Stimulated activated CD8-positive, alpha-beta memory T cell treated with anti-CD3 and anti-CD28 coated beads, Interleukin-15, amount 100 ng/mL, for 24 hours (primary cell): ENCODE data around the gene OSBPL9.
"Not testable (repeated sequence)": the region's sequence is repeated elsewhere in the genome, so short reads cannot be mapped to it uniquely, and the experiment has no call there.

ENCODE experiments used
- DNase-seq: peaks from one replicate; pipeline ENCODE4 v3.0.0-alpha.2; 2020; ENCODE audit warnings: low read depth

Gene OSBPL9

DNA sequence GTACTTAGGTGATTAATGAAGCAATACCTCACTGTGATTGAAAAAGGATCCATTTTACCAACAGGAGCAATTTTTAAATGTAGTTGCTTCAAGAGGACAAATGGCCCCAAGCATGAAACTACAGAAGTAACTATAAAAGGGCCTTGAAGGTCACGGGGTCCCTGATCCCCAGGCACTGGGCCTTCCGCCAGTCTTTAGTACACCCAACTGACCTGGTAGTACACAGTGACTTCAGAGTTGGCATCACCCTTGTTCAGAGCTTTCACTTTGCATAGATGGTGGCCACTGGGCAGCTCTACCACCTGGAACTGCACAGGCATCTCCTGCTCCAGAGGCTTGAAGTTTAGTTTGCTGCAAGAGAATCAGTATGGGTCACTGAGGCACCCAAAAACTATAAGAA lies 177.4 kb downstream of the OSBPL9 start:
- DNase-seq: no peak

DNA sequence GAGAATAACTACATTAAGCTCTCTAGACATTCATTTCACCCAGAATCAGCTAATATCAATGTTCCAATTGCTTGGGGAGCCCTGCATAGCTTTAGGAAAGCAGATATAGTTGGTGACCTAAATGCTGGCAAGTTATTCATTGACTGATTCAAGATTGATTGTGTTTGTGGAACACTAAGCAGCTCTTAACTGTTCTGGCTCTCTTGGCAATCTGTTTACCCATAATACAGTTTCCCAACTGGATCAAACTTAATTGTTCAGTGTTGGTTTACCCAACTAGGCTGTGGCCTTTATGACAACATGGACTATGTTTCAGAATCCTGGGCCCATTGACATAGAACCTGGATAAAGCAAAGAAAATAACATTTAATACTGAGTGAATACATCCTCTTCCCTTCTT lies 178.0 kb downstream of the OSBPL9 start:
- no peak for DNase-seq

DNA sequence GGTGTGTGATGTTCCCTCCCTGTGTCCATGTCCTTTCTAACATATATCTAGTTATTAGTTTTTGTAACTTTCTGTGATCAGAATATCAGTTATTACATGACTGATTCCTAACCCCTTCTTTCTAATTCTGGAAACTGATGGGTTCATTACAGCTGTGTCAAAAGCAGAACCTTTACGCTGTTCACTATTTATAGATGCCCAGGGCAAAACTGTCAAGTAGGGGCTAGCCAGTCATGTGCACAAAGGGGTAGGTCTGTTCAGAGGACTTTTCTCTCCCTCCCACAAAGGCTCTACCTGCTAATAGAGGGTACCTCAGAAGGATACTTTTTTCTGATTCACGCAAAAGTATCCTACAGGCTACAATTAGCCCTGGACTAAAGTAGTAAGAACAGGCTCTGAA lies 182.5 kb downstream of the OSBPL9 start:
- DNase-seq: no peak

DNA sequence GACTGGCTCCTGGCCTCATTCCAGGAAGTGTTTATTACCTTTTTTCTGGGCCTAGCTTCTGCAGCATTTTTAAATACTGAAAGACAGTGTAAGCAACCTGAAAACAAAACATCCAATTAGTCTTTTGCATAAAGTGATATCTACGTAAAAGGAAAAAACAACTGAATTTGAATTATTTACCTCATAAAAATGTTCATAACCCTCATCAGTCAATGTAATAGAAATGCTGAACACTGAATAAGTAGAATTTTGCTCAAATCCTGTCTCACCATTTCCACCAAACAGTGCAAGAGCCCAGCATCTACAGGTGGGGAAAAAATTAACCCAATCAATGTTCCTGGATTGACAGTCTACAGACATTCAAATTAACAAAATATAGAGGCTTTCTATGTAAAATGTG lies 197.6 kb downstream of the OSBPL9 start:
- DNase-seq: no peak

GRCh38 chr1:51818487-51818886 lies 201.6 kb downstream of the OSBPL9 start:
- DNase-seq: no peak

GRCh38 chr1:51819021-51819420 lies 202.1 kb downstream of the OSBPL9 start:
- DNase-seq: not testable (repeated sequence)

DNA sequence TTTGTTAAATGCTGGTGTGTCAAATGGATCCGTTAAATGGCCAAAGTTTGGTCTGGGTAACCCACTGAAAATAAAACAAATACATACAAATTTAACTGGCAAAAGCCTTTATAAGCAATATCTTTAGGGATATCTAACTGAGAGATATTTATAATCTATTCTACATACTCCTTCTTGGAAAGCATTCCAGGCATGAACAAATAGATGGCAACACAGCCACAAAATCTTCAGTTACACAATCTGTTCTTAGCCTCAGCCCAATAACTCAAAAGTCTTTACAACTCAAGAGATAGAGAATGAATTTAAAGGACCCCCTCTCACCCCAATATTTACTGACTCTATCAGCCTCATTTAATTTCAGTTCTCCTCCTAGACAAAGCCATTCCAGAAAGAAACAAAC lies 202.9 kb downstream of the OSBPL9 start:
- no peak for DNase-seq

DNA sequence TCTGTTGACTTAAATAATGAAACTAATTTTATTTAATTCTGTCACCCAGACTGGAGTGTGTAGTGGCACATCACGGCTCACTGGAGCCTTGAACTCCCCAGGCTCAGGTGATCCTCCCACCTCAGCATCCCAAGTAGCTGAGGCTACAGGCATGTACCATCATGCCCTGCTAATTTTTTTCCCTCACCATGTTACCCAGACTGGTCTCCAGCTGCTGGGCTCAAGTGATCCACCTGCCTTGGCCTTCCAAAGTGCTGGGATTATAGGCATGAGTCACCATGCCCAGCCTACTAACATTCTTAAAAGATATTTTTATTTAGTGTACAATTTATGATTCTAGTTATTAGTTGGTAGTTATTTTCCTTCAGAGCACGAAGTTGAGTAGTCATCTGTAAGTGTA lies 212.2 kb downstream of the OSBPL9 start:
- DNase-seq: no peak

DNA sequence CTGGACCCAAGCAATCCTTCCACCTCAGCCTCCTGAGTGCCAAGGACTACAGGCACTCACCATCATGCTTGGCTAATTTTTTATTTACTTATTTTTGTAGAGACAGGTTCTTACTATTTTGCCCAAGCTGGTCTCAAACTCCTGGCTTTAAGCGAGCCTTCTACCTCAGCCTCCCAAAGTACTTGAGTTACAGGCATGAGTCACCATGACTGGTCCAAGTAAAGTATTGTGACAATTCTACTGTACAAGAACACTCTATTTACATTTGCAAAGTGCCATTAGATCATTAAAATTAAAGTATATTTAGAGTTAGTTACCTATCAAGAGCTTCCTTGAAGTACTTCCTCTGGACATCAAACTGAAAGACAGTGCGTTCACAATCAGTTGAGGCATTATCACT lies 216.8 kb downstream of the OSBPL9 start:
- DNase-seq: no peak

DNA sequence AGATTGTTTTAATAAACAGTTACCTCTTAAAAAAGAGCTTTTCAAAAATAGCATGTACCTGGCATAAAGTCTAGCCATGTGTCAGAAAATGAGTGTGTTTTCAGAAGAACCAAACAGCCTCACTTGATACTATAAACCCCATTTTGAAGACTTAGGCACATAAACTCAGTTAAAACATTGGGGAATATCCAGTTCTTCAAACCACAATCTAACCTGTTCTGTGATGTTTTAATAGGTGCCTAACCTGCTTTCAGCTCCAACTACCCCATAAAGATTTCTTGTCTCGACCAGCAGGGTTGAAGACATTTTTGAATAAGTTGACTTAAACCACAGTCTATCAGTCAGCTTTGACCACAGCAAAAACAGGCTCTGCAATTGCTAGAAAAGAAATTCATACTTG lies 220.4 kb downstream of the OSBPL9 start:
- no peak for DNase-seq
